ENCODE results near the gene RIC3.
"Not testable (repeated sequence)": the region's sequence is repeated elsewhere in the genome, so short reads cannot be mapped to it uniquely, and the experiment has no call there.

The RIC3 gene

GRCh38 chr11:8190431-8190830, 21.6 kb upstream of the RIC3 start:
- no peak for DNase-seq (ENCODE audit: low read depth in 2 of 2)

- DNase-seq (ENCODE audit: low read depth in 2 of 2), result no peak
Measured at GRCh38 chr11:8186429-8186828, 17.6 kb upstream of the RIC3 start.

- no peak for DNase-seq (ENCODE audit: low read depth in 2 of 2)
Measured at GRCh38 chr11:8183111-8183510, 14.3 kb upstream of the RIC3 start.

GRCh38 chr11:8180469-8180868, 11.6 kb upstream of the RIC3 start:
- no peak for DNase-seq (ENCODE audit: low read depth in 2 of 2)

DNA sequence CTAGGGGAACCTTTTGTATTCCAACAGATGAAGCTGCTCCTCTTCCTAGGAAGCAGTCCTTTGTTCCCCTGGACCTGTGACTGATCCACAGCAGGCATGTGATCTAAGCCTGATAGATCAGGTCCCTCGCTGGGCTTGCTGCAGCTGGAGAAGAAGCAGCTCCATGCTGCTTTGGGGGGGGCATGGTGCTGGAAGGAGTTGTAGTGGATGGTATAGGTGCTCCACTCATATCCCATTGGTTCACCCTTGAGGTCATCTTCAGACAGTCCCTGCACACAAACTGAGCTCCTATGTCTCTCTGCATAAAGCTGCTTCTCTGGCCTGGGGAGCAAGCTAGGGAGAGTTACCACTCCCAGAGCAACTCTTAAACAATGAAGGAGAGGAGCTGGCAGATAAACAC, 9.5 kb upstream of the RIC3 start:
- no peak for DNase-seq (ENCODE audit: low read depth in 2 of 2)

DNA sequence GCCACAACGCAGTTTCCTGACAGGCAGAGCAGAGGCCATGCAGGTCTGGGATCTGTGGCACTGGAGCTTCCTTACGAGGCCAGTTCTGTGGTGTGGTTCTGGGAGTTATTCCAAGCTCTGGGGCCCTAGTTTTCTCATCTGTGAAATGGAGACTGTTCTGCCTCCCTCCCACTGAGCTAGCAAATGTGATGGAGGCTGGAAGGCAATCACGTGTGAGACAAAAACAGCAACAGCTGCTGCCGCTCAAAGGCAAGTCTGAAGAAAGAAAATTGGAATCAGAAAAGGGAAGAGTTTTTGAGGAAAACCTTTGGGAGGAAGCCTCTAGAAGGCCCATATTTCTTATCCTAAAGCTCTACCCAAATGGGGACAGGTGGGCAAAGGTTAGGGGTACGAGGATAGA, 8.3 kb upstream of the RIC3 start:
- DNase-seq (ENCODE audit: low read depth in 2 of 2), result no peak

DNA sequence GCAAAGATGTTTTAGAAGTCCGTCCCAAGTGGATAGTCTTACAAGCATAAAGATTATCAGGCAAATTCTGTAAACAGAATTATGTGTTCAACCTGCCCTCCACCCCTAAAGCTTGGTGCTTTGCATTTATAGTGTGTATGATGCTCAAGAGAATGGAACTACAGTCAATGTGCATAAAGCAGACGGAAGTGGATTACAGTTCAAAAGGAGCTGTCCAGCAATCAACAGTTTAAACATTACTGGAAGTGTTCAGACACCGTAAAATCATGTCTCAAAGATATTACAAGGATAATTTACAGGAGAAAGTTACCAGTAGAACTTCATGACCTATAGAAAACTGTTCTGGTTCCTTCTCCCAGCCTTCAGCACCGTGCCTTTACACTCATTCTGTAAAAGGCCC, 1.0 kb downstream of the RIC3 start:
- no peak for DNase-seq (ENCODE audit: low read depth in 2 of 2)

DNA sequence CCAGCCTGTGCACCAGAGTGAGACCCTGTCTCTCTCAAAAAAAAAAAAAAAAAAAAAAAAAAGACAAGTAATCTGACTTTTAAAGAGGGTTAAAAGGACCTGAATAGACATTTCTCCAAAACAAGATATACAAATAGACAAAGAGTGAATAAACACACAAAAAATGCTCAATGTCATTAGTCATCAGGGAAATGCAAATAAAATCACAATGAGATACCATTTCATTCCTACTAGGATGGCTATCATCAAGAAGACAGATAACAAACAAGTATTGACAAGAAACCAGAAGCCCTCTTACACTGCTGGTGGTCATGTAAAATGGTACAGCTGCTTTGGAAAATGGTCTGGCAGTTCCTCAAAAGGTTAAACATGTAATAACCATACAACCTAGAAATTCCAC, 4.1 kb downstream of the RIC3 start:
- no peak for DNase-seq (ENCODE audit: low read depth in 2 of 2)

- DNase-seq (ENCODE audit: low read depth in 2 of 2), result not testable (repeated sequence)
Measured at GRCh38 chr11:8161627-8162304, 7.1 kb downstream of the RIC3 start.

DNA sequence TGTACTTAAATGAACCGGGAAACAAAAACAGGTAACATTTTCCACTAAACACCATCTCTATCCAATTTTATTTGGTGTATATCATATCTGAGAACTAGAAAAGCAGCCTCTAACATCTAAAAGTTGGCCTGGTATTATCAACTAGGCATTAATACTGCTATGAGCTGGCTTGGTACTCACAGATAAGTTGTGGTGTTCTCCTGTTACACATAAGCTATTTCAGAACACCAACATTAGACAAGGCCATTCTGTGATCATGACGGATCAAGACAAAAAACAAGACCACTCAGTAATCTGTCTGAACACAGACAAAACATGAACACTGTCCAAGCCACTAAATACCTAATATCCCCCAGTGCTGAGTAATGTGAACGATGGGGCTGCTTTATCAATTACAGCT, 11.9 kb downstream of the RIC3 start:
- no peak for DNase-seq (ENCODE audit: low read depth in 2 of 2)

- DNase-seq (ENCODE audit: low read depth in 2 of 2), result no peak
Measured at GRCh38 chr11:8149726-8150125, 19.1 kb downstream of the RIC3 start.

GRCh38 chr11:8138526-8138925, 30.3 kb downstream of the RIC3 start:
- no peak for DNase-seq (ENCODE audit: low read depth in 2 of 2)

DNA sequence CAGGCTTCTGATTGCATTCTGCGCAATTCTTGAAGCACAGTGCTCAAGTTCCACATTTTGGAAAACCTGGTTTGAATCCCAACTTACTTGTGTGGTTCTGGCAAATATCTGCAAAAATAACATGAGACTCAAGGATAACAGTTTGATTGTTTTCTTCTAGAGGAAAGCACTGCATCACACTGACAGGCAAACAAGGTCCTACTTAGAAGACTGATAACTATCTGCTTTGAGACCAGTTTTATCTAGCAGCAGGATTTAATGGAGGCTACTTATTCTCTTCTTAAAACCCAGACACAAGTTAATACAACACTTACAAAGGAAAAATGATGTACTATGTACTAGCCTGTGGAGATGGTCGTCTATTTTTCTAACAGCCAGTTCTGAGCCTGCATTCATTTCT, 41.4 kb downstream of the RIC3 start:
- no peak for DNase-seq (ENCODE audit: low read depth in 2 of 2)

GRCh38 chr11:8126649-8127289, 42.1 kb downstream of the RIC3 start:
- no peak for DNase-seq (ENCODE audit: low read depth in 2 of 2)

- no peak for DNase-seq (ENCODE audit: low read depth in 2 of 2)
Measured at GRCh38 chr11:8122173-8122764, 46.6 kb downstream of the RIC3 start.

- no peak for DNase-seq (ENCODE audit: low read depth in 2 of 2)
Measured at GRCh38 chr11:8111636-8112035, 57.2 kb downstream of the RIC3 start.

DNA sequence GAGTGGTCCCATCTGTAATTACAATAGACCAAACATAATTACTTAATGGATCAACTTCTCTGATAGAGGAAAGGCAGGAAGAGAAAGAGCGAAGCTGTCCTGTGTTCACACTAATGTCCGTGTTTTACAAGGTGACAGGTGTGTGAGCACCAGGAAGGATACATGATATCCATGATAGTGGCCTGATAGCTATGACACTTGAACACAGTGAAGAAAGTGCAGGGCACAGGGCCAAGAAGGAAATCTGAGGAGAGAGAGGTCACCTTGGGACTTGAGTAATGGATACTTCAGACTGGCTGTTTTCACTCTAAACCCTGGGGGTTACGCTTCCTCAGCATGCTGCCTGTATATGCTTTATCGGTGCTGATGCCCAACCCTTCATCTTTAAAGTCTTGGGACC, 58.4 kb downstream of the RIC3 start:
- no peak for DNase-seq (ENCODE audit: low read depth in 2 of 2)

GRCh38 chr11:8109675-8110074, 59.1 kb downstream of the RIC3 start:
- DNase-seq (ENCODE audit: low read depth in 2 of 2), result no peak

- no peak for DNase-seq (ENCODE audit: low read depth in 2 of 2)
Measured at GRCh38 chr11:8108421-8108820, 60.4 kb downstream of the RIC3 start.

DNA sequence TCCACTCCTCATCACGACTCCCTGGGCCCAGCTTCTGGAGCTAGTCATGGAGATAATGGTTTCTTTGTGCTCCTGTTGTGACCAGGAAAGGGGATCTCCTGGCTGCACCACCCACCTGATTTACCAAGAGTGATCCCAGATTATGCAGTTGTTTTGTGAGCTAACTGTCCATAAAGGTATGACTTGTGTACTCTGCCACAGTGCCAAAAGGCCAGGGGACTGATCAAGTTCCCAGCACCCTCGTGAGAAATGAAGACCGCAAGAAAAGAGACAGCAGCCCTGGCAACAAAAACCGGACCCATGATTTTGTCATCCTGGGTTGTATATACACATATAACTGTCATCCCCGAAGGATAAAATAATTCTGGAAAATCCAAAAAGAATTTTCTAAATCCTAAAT, 61.2 kb downstream of the RIC3 start:
- DNase-seq (ENCODE audit: low read depth in 2 of 2), result no peak

- no peak for DNase-seq (ENCODE audit: low read depth in 2 of 2)
Measured at GRCh38 chr11:8106679-8107078, 62.1 kb downstream of the RIC3 start.

DNA sequence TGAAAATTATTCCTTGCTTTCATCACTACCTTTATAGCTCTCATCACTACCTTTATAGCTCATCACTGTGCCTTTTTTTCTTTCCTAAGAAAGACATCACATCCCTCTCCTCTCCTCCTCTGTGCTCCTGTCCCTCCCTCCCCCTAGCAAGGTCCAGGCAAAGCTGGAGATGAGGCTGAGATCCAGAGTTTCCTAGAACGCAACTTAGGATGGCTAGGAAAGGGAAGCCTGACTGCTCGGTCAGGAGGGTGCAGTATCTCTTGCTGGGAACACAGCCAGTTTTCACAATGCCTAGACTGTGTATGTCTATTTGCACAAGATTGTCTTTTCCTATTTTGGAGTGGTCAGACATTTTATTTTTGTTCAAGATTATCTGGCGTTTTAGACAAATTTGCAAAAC, 63.2 kb downstream of the RIC3 start:
- DNase-seq (ENCODE audit: low read depth in 2 of 2), result no peak

- DNase-seq (ENCODE audit: low read depth in 2 of 2), result no peak
Measured at GRCh38 chr11:8105133-8105532, 63.7 kb downstream of the RIC3 start.

GRCh38 chr11:8103909-8104308, 64.9 kb downstream of the RIC3 start:
- no peak for DNase-seq (ENCODE audit: low read depth in 2 of 2)

All from stimulated activated CD8-positive, alpha-beta memory T cell treated with anti-CD3 and anti-CD28 coated beads, Interleukin-7, amount 100 ng/mL, for 4 hours (primary cell).